SU-DHL-6 (cell line): Measurements from ENCODE around the gene AK9.

Experiments used
- H2AFZ ChIP-seq: fragments of 200-600 bp; sonication (generic); 2 replicates; pipeline ENCODE4 v1.6.1; 2014; ENCODE audit warnings: low read depth, mild to moderate bottlenecking, moderate library complexity, mixed read lengths, antibody characterized with exemption, low read length; ENCODE audit not compliant: severe bottlenecking
- H3F3A ChIP-seq: fragments of 200-600 bp; shearing (Covaris generic); 2 replicates; pipeline ENCODE4 v1.6.0; 2016; ENCODE audit warnings: antibody characterized with exemption, mild to moderate bottlenecking; ENCODE audit not compliant: insufficient read depth
- H3K27ac ChIP-seq: fragments of 200-600 bp; sonication (generic); 2 replicates; pipeline ENCODE4 v1.5.1; 2016; ENCODE audit warnings: low read depth, mild to moderate bottlenecking, low read length, moderate library complexity, mixed read lengths
- H3K27me3 ChIP-seq: fragments of 200-600 bp; sonication (generic), shearing (Covaris generic); 2 replicates; pipeline ENCODE4 v1.6.0; 2014; ENCODE audit warnings: mild to moderate bottlenecking, low read length
- H3K36me3 ChIP-seq: fragments of 200-600 bp; sonication (generic); 2 replicates; pipeline ENCODE4 v1.6.1; 2014; ENCODE audit warnings: mild to moderate bottlenecking, low read length, mixed read lengths
- H3K4me2 ChIP-seq: fragments of 300-600, 200-600 bp; shearing (Covaris generic), sonication (generic); 2 replicates; pipeline ENCODE4 v1.6.0; 2014; ENCODE audit warnings: low read length, low read depth, mild to moderate bottlenecking; ENCODE audit not compliant: poor library complexity, severe bottlenecking
- H3K4me3 ChIP-seq: fragments of 200-600 bp; sonication (generic); 2 replicates; pipeline ENCODE4 v1.5.1; 2014; ENCODE audit warnings: antibody characterized with exemption, low read length, mild to moderate bottlenecking, mixed read lengths; ENCODE audit not compliant: insufficient read depth, poor library complexity, severe bottlenecking
- H3K79me2 ChIP-seq: fragments of 200-600 bp; sonication (generic); 2 replicates; pipeline ENCODE4 v1.6.1; 2014; ENCODE audit warnings: mild to moderate bottlenecking, low read length, moderate library complexity; ENCODE audit not compliant: insufficient read depth
- H3K9ac ChIP-seq: fragments of 200-600 bp; sonication (generic); 2 replicates; pipeline ENCODE4 v1.7.0; 2014; ENCODE audit warnings: mild to moderate bottlenecking, low read length
- H3K9me2 ChIP-seq: fragments of 200-600 bp; sonication (generic); replicated peaks from 2 replicates; pipeline ENCODE4 v1.6.1; 2014; ENCODE audit warnings: low read length; ENCODE audit not compliant: insufficient read depth
- H3K9me3 ChIP-seq: fragments of 200-600 bp; sonication (generic); 2 replicates; pipeline ENCODE4 v1.6.1; 2014; ENCODE audit warnings: low read length, mixed read lengths; ENCODE audit not compliant: insufficient read depth
- H4K20me1 ChIP-seq: fragments of 200-600 bp; sonication (generic); 2 replicates; pipeline ENCODE4 v1.6.1; 2014; ENCODE audit warnings: low read depth, mild to moderate bottlenecking, antibody characterized with exemption, low read length, moderate library complexity, mixed read lengths
- CTCF ChIP-seq: fragments of 200-600 bp; sonication (generic); IDR thresholded peaks from one replicate; pipeline ENCODE4 v1.5.1; 2017; ENCODE audit warnings: antibody characterized with exemption, mild to moderate bottlenecking, low read length, moderate library complexity; ENCODE audit not compliant: insufficient read depth, poor library complexity, severe bottlenecking
- EZH2phosphoT487 ChIP-seq: fragments of 200-600 bp; sonication (generic), shearing (Covaris generic); conservative IDR thresholded peaks from 2 replicates; pipeline ENCODE4 v1.6.1; 2018; ENCODE audit warnings: mild to moderate bottlenecking, antibody characterized with exemption, low read length, moderate library complexity, mixed read lengths

The AK9 gene

GRCh38 chr6:109631403-109631802 lies 59.6 kb downstream of the AK9 start:
- TF ChIP-seq EZH2phosphoT487 = no peak
- TF ChIP-seq CTCF = no peak
- Histone ChIP-seq H3K9me2 (no peaks in the 10 kb centered on the region), H3K36me3 (no peaks in the 10 kb centered on the region), H3K9ac (no peak overlapping the region), H3K9me3 (no peaks in the 10 kb centered on the region), H3K27me3 (no peaks in the 10 kb centered on the region), H2AFZ (no peak overlapping the region), H3K4me2 (no peak overlapping the region), H3K27ac (no peak overlapping the region), H3K79me2 (no peaks in the 10 kb centered on the region), H4K20me1 (no peaks in the 10 kb centered on the region), H3F3A (no peaks in the 10 kb centered on the region), H3K4me3 (no peak overlapping the region)

- TF ChIP-seq CTCF (no peak), EZH2phosphoT487 (no peak)
- no peaks in the 10 kb centered on the region for H3K9me3 ChIP-seq
- H3K4me3 ChIP-seq = no peak overlapping the region
Measured at GRCh38 chr6:109628158-109629000, 62.6 kb downstream of the AK9 start.

DNA sequence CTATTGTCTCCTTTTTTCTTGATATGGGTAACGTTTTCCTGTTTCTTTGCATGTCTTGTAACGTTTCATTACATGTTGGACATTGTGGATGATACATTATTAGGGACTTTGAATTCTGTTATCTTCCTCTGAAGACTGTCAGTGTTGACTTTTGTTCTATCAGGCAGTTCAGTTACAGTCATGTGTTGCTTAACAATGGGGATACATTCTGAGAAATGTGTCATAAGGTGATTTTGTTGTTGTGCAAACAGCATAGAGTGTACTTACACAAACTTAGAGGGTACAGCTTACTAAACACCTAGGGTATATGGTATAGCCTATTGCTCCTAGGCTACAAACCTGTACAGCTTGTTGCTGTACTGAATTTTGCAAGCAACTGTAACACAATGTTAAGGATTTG lies 64.7 kb downstream of the AK9 start:
- H3K9ac ChIP-seq = no peak overlapping the region
- H3K79me2 ChIP-seq = no peaks in the 10 kb centered on the region
- H2AFZ ChIP-seq = no peak overlapping the region
- H3K4me3 ChIP-seq = no peak overlapping the region
- 0 out of 2 replicates have a peak, but pooled peaks cover 2% of the 10 kb centered on the region for H3F3A ChIP-seq
- H3K36me3 ChIP-seq = no peaks in the 10 kb centered on the region
- H3K27ac ChIP-seq = no peak overlapping the region
- H3K9me2 ChIP-seq = no peaks in the 10 kb centered on the region
- no peaks in the 10 kb centered on the region for H4K20me1 ChIP-seq
- no peak overlapping the region for H3K4me2 ChIP-seq
- H3K27me3 ChIP-seq = no peaks in the 10 kb centered on the region
- TF ChIP-seq CTCF (no peak), EZH2phosphoT487 (no peak)
- H3K9me3 ChIP-seq = no peaks in the 10 kb centered on the region

More at GRCh38 chr6:109628158-109629000, 62.6 kb downstream of the AK9 start:
- no peak overlapping the region for H3K27ac ChIP-seq
- H3K79me2 ChIP-seq = no peaks in the 10 kb centered on the region
- H3K4me2 ChIP-seq = no peak overlapping the region
- H4K20me1 ChIP-seq = no peaks in the 10 kb centered on the region
- H3K27me3 ChIP-seq = no peaks in the 10 kb centered on the region
- no peaks in the 10 kb centered on the region for H3F3A ChIP-seq
- no peaks in the 10 kb centered on the region for H3K9me2 ChIP-seq
- no peaks in the 10 kb centered on the region for H3K36me3 ChIP-seq
- no peak overlapping the region for H3K9ac ChIP-seq
- no peak overlapping the region for H2AFZ ChIP-seq
